ENCODE measurements around the gene RDH16. TPM values are rescaled to one million over a fixed set of nuclear protein-coding genes. Genes with fewer than 3 reads are reported as not detected.

Gene RDH16
- total RNA-seq, 1 experiment from 2014 or later: 0.59 TPM

- intact Hi-C loops (cut with micrococcal nuclease): no loop called here
- POLR2A ChIA-PET: no interaction called here
- Histone ChIP-seq H4K20me1 (ENCODE audit: insufficient read depth) (no peaks in the 10 kb centered on the region), H3K27me3 (ENCODE audit: insufficient read depth, low read length) (no peaks in the 10 kb centered on the region), H3K4me2 (ENCODE audit: low read length) (no peak overlapping the region), H3K9ac (ENCODE audit: low read length) (no peak overlapping the region), H3K9me2 (ENCODE audit: insufficient read depth) (no peaks in the 10 kb centered on the region), H3K36me3 (ENCODE audit: control insufficient read depth in 1 of 2, insufficient read depth in 2 of 2, low read length in 2 of 2) (no peaks in the 10 kb centered on the region), H3K4me1 (ENCODE audit: control insufficient read depth in 1 of 2, insufficient read depth in 2 of 2, low read length in 2 of 2) (peaks cover 4 to 20% of the 10 kb centered on the region in 2 experiments; a peak in 2 of 4 replicates), H2AFZ (ENCODE audit: low read depth, low read length, poor library complexity, severe bottlenecking) (no peak overlapping the region), H3K27ac (ENCODE audit: low read depth, low read length) (no peak overlapping the region; the same call in 1 of the 2 replicates), H3K79me2 (ENCODE audit: insufficient read depth, low read length) (no peaks in the 10 kb centered on the region), H3K4me3 (replicated peaks in 1 of 2; ENCODE audit: low read depth in 1 of 2, low read length in 2 of 2) (no peak overlapping the region), H3K9me3 (ENCODE audit: control insufficient read depth in 1 of 2, insufficient read depth in 1 of 2, low read depth in 1 of 2, low read length in 2 of 2) (no peaks in the 10 kb centered on the region)
- no TSS peak for BruUV-seq (replicated peaks)
- CTCF ChIA-PET: interaction anchor here (1.2 kb wide), 1 partner anchor 152 kb away, joined by 5 read pairs; no protein-coding TSS in a partner anchor
- DNase-seq (ENCODE audit: low read depth, low spot score) (no peak), ATAC-seq (no peak)
- no peak for TF ChIP-seq TCF7L2 (IDR thresholded peaks at IDR 0.05; ENCODE audit: borderline replicate concordance, extremely low read depth, insufficient read depth, insufficient read length)
- no peak for TF ChIP-seq SRF (IDR thresholded peaks at IDR 0.05; ENCODE audit: low read depth)
- TF ChIP-seq SIN3A (IDR thresholded peaks at IDR 0.05; ENCODE audit: low read depth): no peak
- no peak for TF ChIP-seq ZFX (IDR thresholded peaks at IDR 0.05)
- no peak for TF ChIP-seq YY1 (IDR thresholded peaks at IDR 0.05; ENCODE audit: extremely low read depth, insufficient replicate concordance, low read depth, low read length)
- no peak for TF ChIP-seq ZNF274 (IDR thresholded peaks at IDR 0.05; ENCODE audit: low read depth, low read length)
- RAD21 ChIA-PET (ENCODE audit: low non-redundant PET in 1 of 2, low total read pairs in 2 of 2, uncharacterized antibody in 2 of 2, unreplicated experiment in 2 of 2): no interaction called here
These were observed 34.2 kb upstream of the RDH16 start for GRCh38 chr12:56991319-56992246.

- peaks cover 9 to 28% of the 10 kb centered on the region in 2 experiments; a peak in 3 of 4 replicates for H3K4me1 ChIP-seq (ENCODE audit: control insufficient read depth in 1 of 2, insufficient read depth in 2 of 2, low read length in 2 of 2)
- ATAC-seq: no peak
- BruUV-seq (replicated peaks): no TSS peak
- ChIA-PET RAD21 (ENCODE audit: low non-redundant PET in 1 of 2, low total read pairs in 2 of 2, uncharacterized antibody in 2 of 2, unreplicated experiment in 2 of 2) (no interaction called here), POLR2A (no interaction called here), CTCF (interaction anchor here (1.2 kb wide), 1 partner anchor 151 kb away, joined by 5 read pairs; no protein-coding TSS in a partner anchor)
- no peaks in the 10 kb centered on the region for H3K9me3 ChIP-seq (ENCODE audit: control insufficient read depth in 1 of 2, insufficient read depth in 1 of 2, low read depth in 1 of 2, low read length in 2 of 2)
- H3K27me3 ChIP-seq (ENCODE audit: insufficient read depth, low read length): no peaks in the 10 kb centered on the region
- H3K9ac ChIP-seq (ENCODE audit: low read length): no peak overlapping the region
- intact Hi-C loops (cut with micrococcal nuclease): no loop called here
- H3K27ac ChIP-seq (ENCODE audit: low read depth, low read length): no peak overlapping the region
- H3K4me3 ChIP-seq (replicated peaks in 1 of 2; ENCODE audit: low read depth in 1 of 2, low read length in 2 of 2): no peak overlapping the region
- no peak for DNase-seq (ENCODE audit: low read depth, low spot score)
- TF ChIP-seq RAD21 (IDR thresholded peaks at IDR 0.05; ENCODE audit: low read depth) (no peak), ATF3 (IDR thresholded peaks at IDR 0.05) (no peak), CBX3 (IDR thresholded peaks at IDR 0.05; ENCODE audit: low read depth) (no peak), JUND (IDR thresholded peaks at IDR 0.05) (no peak), CTCF (IDR thresholded peaks at IDR 0.05 in 2 of 3, conservative IDR thresholded peaks at IDR 0.05 in 1 of 3; ENCODE audit: borderline replicate concordance in 1 of 3, insufficient read depth in 1 of 3, low read depth in 2 of 3, low read length in 2 of 3) (no peak), ZFX (IDR thresholded peaks at IDR 0.05) (no peak), SIN3A (IDR thresholded peaks at IDR 0.05; ENCODE audit: low read depth) (no peak), POLR2A (IDR thresholded peaks at IDR 0.05; ENCODE audit: borderline replicate concordance, extremely low read depth, insufficient read depth, insufficient read length) (no peak)
- no peaks in the 10 kb centered on the region for H3K79me2 ChIP-seq (ENCODE audit: insufficient read depth, low read length)
- H3K4me2 ChIP-seq (ENCODE audit: low read length): no peak overlapping the region
- no peaks in the 10 kb centered on the region for H4K20me1 ChIP-seq (ENCODE audit: insufficient read depth)
- H2AFZ ChIP-seq (ENCODE audit: low read depth, low read length, poor library complexity, severe bottlenecking): no peak overlapping the region
- no peaks in the 10 kb centered on the region for H3K9me2 ChIP-seq (ENCODE audit: insufficient read depth)
- H3K36me3 ChIP-seq (ENCODE audit: control insufficient read depth in 1 of 2, insufficient read depth in 2 of 2, low read length in 2 of 2): no peaks in the 10 kb centered on the region
These were observed 33.4 kb upstream of the RDH16 start for GRCh38 chr12:56990648-56991318.
